Measurements from ENCODE around the gene TRAF3.
"Not testable (repeated sequence)": the region's sequence is repeated elsewhere in the genome, so short reads cannot be mapped to it uniquely, and the experiment has no call there.

Gene TRAF3

DNA sequence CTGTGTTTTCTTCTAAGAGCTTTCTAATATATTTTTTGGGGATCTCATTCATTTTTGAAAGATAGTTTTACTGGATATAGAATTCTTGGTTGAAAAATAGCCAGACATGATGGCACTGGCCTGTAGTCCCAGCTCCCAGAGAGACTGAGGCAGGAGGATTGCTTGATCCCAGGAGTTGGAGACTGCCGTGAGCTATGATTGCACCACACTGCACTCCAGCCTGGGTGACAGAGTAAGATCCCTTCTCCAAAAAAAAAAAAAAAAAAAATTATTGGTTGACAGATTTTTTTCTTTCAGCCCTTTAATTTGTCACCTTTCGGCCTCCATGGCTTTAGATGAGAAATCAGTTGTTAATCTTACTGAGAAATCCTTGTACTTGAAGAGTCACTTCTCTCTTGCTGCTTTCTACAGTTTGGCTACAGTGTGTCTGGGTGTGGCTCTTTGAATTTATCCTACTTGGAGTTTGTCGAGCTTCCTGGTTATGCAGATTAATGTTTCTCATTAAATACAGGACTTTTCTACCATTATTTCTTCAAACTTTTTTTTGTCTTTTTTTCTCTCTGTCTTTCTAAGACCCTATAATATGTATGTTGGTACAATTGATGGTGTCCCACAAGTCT, 85.0 kb downstream of the TRAF3 start:
- no peak overlapping the region for H3K27ac ChIP-seq (ENCODE audit: insufficient read depth, low read length, poor library complexity, severe bottlenecking)
- H3K36me3 ChIP-seq (ENCODE audit: control insufficient read depth, insufficient read depth, low read length), result peaks cover 3% of the 10 kb centered on the region
- no peaks in the 10 kb centered on the region for H3K9me3 ChIP-seq (ENCODE audit: control insufficient read depth, low read length)
- H3K4me1 ChIP-seq (ENCODE audit: control insufficient read depth, insufficient read depth, low read length, poor library complexity, severe bottlenecking), result no peaks in the 10 kb centered on the region
- no peak overlapping the region for H3K4me3 ChIP-seq (ENCODE audit: insufficient read depth, low read depth, low read length, poor library complexity, severe bottlenecking)
- no peaks in the 10 kb centered on the region for H3K27me3 ChIP-seq (replicated peaks; ENCODE audit: control insufficient read depth, insufficient read depth, low read length, poor library complexity, severe bottlenecking)
- no peak for DNase-seq

DNA sequence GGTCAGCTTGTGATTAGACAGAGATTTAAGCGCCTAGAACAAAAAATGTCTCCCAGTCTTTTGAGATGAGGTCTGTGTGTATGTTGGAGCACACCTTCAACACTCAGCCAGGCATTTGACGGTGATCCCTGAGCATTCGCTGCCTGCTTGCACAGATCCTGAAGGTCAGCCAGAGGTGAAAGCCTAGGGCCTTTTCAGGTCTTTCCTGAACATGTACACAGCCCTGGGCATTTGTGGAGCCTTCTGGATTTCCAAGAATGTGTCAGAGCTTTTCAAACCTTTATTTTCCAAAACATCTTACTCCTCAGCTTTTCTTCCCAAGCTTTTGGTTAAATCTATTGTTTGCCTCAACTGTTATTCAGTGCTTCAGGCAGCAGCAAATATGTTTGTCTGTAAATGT, 86.1 kb downstream of the TRAF3 start:
- H3K27me3 ChIP-seq (replicated peaks; ENCODE audit: control insufficient read depth, insufficient read depth, low read length, poor library complexity, severe bottlenecking), result no peaks in the 10 kb centered on the region
- H3K4me3 ChIP-seq (ENCODE audit: insufficient read depth, low read depth, low read length, poor library complexity, severe bottlenecking), result no peak overlapping the region
- H3K4me1 ChIP-seq (ENCODE audit: control insufficient read depth, insufficient read depth, low read length, poor library complexity, severe bottlenecking), result no peaks in the 10 kb centered on the region
- no peak overlapping the region for H3K27ac ChIP-seq (ENCODE audit: insufficient read depth, low read length, poor library complexity, severe bottlenecking)
- peaks cover 3% of the 10 kb centered on the region for H3K36me3 ChIP-seq (ENCODE audit: control insufficient read depth, insufficient read depth, low read length)
- no peaks in the 10 kb centered on the region for H3K9me3 ChIP-seq (ENCODE audit: control insufficient read depth, low read length)
- no peak for DNase-seq

DNA sequence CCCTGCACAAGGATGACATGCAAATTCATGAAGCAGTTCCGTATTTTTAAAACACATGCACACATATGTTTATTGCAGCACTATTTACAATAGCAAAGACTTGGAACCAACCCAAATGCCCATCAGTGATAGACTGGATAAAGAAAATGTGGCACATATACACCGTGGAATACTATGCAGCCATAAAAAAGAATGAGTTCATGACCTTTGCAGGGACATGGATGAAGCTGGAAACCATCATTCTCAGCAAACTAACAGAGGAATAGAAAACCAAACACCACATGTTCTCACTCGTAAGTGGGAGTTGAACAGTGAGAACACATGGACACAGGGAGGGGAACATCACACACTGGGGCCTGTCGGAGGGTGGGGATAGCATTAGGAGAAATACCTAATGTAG, 88.7 kb downstream of the TRAF3 start:
- H3K27me3 ChIP-seq (replicated peaks; ENCODE audit: control insufficient read depth, insufficient read depth, low read length, poor library complexity, severe bottlenecking); H3K4me3 ChIP-seq (ENCODE audit: insufficient read depth, low read depth, low read length, poor library complexity, severe bottlenecking); H3K4me1 ChIP-seq (ENCODE audit: control insufficient read depth, insufficient read depth, low read length, poor library complexity, severe bottlenecking); H3K9me3 ChIP-seq (ENCODE audit: control insufficient read depth, low read length); H3K27ac ChIP-seq (ENCODE audit: insufficient read depth, low read length, poor library complexity, severe bottlenecking); DNase-seq: not testable (repeated sequence)
- H3K36me3 ChIP-seq (ENCODE audit: control insufficient read depth, insufficient read depth, low read length), result peaks cover 14% of the 10 kb centered on the region

DNA sequence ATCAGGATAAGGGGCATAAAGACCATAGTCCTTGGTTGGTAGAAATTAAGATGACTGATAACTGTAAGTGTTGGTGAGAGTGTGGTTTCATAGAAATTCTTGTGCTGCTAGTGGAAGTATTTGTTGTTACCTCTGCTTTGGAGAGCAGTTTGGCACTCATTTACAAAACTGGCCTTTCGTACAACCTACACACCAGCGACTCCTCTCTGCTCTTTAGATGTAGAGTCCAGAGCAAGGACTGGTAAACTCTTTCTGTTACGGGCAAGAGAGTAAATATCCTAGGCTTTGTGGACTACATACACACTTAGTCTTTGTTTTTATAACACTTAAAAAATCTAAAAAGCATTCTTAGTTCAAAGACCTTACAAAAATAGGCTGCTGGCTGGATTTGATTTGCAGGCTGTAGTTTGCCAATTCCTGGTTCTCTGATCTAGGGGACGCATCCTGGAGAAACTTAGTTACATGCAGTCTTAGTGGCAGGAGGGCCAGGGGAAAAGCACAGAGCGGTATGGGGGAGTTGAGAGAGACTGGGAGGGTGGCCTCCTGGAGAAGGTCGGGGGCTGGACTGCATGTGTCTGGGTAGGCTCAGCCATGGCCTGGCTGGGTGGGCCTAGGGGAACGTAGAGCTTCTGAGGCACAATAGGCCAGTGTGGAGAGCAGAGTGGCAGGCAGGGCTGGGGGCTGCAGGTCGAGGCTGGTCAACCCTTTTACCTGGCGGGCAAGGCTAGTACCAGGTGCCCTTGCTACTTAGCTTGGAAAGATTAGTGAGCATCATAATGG, 89.9 kb downstream of the TRAF3 start:
- no peak overlapping the region for H3K27ac ChIP-seq (ENCODE audit: insufficient read depth, low read length, poor library complexity, severe bottlenecking)
- no peak for DNase-seq
- no peaks in the 10 kb centered on the region for H3K27me3 ChIP-seq (replicated peaks; ENCODE audit: control insufficient read depth, insufficient read depth, low read length, poor library complexity, severe bottlenecking)
- no peaks in the 10 kb centered on the region for H3K4me1 ChIP-seq (ENCODE audit: control insufficient read depth, insufficient read depth, low read length, poor library complexity, severe bottlenecking)
- H3K9me3 ChIP-seq (ENCODE audit: control insufficient read depth, low read length), result no peaks in the 10 kb centered on the region
- peaks cover 26% of the 10 kb centered on the region for H3K36me3 ChIP-seq (ENCODE audit: control insufficient read depth, insufficient read depth, low read length)
- no peak overlapping the region for H3K4me3 ChIP-seq (ENCODE audit: insufficient read depth, low read depth, low read length, poor library complexity, severe bottlenecking)

DNA sequence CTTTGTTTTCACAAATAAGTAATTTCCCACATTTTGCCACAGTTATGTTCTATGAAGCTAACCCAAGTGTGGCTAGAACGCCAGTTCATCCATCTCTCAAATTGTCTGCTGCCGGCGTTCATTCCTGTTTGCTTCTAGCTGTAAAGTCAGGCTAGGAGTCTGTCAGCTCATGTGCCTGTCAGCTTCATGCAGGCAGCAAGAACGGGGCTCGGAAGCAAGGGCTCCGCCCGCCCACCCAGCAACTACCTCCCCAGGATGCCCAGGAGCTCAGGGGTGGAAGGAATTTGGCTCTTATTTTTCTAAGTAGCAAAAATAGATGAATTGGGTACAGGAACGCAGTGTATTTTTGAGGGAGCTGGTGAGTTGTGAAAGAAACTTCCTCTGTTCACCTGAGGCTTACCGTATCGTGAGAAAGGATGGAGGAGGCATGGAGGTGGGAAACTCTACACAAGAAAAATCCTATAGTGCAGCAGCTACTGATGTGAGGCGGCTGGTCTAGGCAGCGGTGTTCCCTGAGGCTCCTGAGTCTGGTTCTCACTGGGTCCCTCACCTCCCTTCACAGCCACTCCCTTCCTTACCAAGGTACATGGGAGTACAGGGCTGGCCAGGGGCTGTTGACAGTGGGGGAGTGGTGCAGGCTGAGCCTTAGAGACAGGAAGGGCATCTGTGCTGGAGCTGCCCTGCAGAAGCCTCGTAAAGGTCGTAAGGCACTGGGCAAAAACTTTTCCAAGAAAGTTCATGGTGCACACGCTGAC, 90.8 kb downstream of the TRAF3 start:
- H3K27me3 ChIP-seq (replicated peaks; ENCODE audit: control insufficient read depth, insufficient read depth, low read length, poor library complexity, severe bottlenecking), result no peaks in the 10 kb centered on the region
- H3K27ac ChIP-seq (ENCODE audit: insufficient read depth, low read length, poor library complexity, severe bottlenecking), result no peak overlapping the region
- no peak overlapping the region for H3K4me3 ChIP-seq (ENCODE audit: insufficient read depth, low read depth, low read length, poor library complexity, severe bottlenecking)
- no peaks in the 10 kb centered on the region for H3K4me1 ChIP-seq (ENCODE audit: control insufficient read depth, insufficient read depth, low read length, poor library complexity, severe bottlenecking)
- no peak for DNase-seq
- H3K9me3 ChIP-seq (ENCODE audit: control insufficient read depth, low read length), result no peaks in the 10 kb centered on the region
- peaks cover 35% of the 10 kb centered on the region for H3K36me3 ChIP-seq (ENCODE audit: control insufficient read depth, insufficient read depth, low read length)

DNA sequence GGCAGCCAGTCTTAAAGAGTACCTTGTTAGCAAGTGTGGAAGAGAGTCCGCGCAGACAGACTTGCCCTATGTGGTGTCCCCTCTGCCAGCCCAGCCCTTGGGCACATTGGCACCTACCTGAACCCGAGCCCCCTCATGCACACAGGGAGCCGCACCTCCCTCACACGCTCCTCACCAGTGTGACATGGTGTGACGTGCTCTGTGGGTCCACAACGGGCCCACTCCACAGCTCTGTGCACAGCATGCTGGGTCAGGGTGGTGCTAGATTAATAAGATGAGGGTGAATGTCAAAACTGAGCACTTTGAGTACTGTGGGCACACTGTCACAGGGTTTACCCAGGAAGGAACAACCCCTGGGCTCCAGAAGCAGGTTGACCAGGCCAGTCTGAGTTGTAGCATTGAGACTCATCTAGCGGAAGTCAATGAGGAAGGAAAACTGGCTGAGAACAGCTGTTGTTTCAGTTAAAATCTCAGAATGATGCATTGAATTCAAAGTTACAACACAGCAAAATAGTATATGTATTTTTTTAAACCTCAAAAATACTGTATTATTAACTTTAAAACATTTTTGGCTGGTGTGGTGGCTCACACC, 91.8 kb downstream of the TRAF3 start:
- Histone ChIP-seq H3K9me3 (ENCODE audit: control insufficient read depth, low read length) (no peaks in the 10 kb centered on the region), H3K27me3 (replicated peaks; ENCODE audit: control insufficient read depth, insufficient read depth, low read length, poor library complexity, severe bottlenecking) (no peaks in the 10 kb centered on the region), H3K27ac (ENCODE audit: insufficient read depth, low read length, poor library complexity, severe bottlenecking) (no peak overlapping the region), H3K4me1 (ENCODE audit: control insufficient read depth, insufficient read depth, low read length, poor library complexity, severe bottlenecking) (no peaks in the 10 kb centered on the region), H3K4me3 (ENCODE audit: insufficient read depth, low read depth, low read length, poor library complexity, severe bottlenecking) (no peak overlapping the region), H3K36me3 (ENCODE audit: control insufficient read depth, insufficient read depth, low read length) (peaks cover 41% of the 10 kb centered on the region)
- DNase-seq, result no peak

DNA sequence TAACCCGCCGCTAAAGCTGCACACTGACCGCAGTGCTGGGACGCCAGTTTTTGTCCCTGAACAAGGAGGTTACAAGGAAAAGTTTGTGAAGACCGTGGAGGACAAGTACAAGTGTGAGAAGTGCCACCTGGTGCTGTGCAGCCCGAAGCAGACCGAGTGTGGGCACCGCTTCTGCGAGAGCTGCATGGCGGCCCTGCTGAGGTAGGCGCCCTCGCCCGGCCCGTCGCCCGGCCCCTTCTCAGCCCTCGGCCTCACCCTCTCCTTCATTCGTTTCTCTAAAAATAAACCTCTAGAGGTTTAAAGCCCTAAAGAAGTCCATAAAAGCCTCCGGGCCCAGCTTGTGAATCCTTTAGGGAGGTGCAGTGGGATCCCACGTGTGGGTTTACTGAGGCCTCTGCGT, 93.0 kb downstream of the TRAF3 start:
- H3K9me3 ChIP-seq (ENCODE audit: control insufficient read depth, low read length), result no peaks in the 10 kb centered on the region
- peaks cover 47% of the 10 kb centered on the region for H3K36me3 ChIP-seq (ENCODE audit: control insufficient read depth, insufficient read depth, low read length)
- no peaks in the 10 kb centered on the region for H3K27me3 ChIP-seq (replicated peaks; ENCODE audit: control insufficient read depth, insufficient read depth, low read length, poor library complexity, severe bottlenecking)
- H3K27ac ChIP-seq (ENCODE audit: insufficient read depth, low read length, poor library complexity, severe bottlenecking), result no peak overlapping the region
- DNase-seq, result no peak
- H3K4me1 ChIP-seq (ENCODE audit: control insufficient read depth, insufficient read depth, low read length, poor library complexity, severe bottlenecking), result no peaks in the 10 kb centered on the region
- H3K4me3 ChIP-seq (ENCODE audit: insufficient read depth, low read depth, low read length, poor library complexity, severe bottlenecking), result no peak overlapping the region

DNA sequence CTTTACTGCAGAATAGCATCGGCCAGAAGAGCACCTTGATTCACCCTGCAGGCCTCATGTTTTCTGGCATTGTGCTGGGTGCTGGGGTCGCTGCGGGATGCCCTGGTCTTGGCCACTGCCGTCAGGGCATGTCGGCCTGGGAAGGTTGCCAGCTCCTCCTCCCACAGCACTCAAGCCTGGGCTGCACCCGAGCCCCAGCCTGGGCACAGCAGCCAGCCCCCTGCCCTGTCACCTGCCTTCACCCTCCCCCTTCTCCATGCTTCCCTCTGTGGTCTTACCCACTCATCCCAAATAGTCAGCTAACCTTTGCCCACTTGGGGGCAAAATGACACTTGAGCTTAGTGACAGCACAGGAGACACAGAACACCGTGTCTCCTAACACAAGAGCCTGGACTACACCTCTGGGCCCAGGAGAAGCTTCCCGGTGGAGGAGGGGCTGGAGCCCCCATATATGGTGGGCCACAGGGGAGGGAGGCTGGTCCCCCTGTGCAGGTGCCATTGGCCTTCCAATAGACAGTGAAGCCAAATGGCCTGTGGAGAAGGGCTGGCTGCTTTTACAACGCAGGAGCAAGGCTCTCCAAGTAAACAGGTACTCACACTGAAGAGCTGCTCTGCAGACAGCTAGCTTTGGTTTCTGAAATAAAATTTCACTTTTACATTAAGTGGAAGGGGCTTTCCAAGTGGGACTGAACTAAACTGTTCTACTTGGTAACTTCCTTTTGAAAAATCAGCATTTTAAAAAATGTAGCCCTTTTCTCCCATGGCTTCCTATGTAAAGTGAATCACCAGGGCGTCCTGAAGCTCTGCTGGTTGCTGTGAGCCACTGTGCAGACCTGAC, 94.0 kb downstream of the TRAF3 start:
- no peaks in the 10 kb centered on the region for H3K4me1 ChIP-seq (ENCODE audit: control insufficient read depth, insufficient read depth, low read length, poor library complexity, severe bottlenecking)
- H3K9me3 ChIP-seq (ENCODE audit: control insufficient read depth, low read length), result no peaks in the 10 kb centered on the region
- H3K27me3 ChIP-seq (replicated peaks; ENCODE audit: control insufficient read depth, insufficient read depth, low read length, poor library complexity, severe bottlenecking), result no peaks in the 10 kb centered on the region
- peaks cover 56% of the 10 kb centered on the region for H3K36me3 ChIP-seq (ENCODE audit: control insufficient read depth, insufficient read depth, low read length)
- H3K4me3 ChIP-seq (ENCODE audit: insufficient read depth, low read depth, low read length, poor library complexity, severe bottlenecking), result no peak overlapping the region
- DNase-seq, result no peak
- no peak overlapping the region for H3K27ac ChIP-seq (ENCODE audit: insufficient read depth, low read length, poor library complexity, severe bottlenecking)

DNA sequence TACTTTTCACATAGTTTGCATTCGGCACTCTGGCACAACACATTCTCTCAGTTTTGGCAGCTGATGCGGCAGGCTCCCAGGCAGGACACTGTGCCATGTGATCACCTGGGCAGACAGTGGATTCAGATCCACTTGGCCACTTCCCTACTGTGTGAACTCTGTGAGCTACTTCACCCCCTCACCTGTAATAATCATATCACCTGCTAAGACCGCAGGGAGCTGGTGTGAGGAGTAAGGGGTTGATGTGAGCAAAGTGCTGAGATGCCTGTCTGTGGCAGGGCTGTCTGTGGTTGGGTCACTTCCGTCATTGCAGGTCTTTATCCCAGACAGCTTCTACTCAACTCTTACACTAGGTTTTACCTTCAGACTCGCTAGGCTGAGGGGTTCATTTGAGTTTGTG, 94.8 kb downstream of the TRAF3 start:
- H3K27me3 ChIP-seq (replicated peaks; ENCODE audit: control insufficient read depth, insufficient read depth, low read length, poor library complexity, severe bottlenecking), result no peaks in the 10 kb centered on the region
- H3K9me3 ChIP-seq (ENCODE audit: control insufficient read depth, low read length), result no peaks in the 10 kb centered on the region
- H3K4me1 ChIP-seq (ENCODE audit: control insufficient read depth, insufficient read depth, low read length, poor library complexity, severe bottlenecking), result no peaks in the 10 kb centered on the region
- peaks cover 62% of the 10 kb centered on the region for H3K36me3 ChIP-seq (ENCODE audit: control insufficient read depth, insufficient read depth, low read length)
- DNase-seq, result no peak
- no peak overlapping the region for H3K4me3 ChIP-seq (ENCODE audit: insufficient read depth, low read depth, low read length, poor library complexity, severe bottlenecking)
- H3K27ac ChIP-seq (ENCODE audit: insufficient read depth, low read length, poor library complexity, severe bottlenecking), result no peak overlapping the region

All from effector memory CD4-positive, alpha-beta T cell (primary cell).